SK-N-SH treated with all-trans-retinoic acid at 6 μM for 48 hours (cell line): ENCODE results near the gene FLNC.

Experiments used
- ARNTL ChIP-seq: fragments of 450-650 bp; formaldehyde crosslinking; IDR thresholded peaks from 2 replicates; pipeline ENCODE4 v1.5.0; 2020; ENCODE audit warnings: low read depth, mild to moderate bottlenecking, moderate library complexity, borderline replicate concordance
- BACH2 ChIP-seq: fragments of 250-450 bp; sonication (Bioruptor Pico); IDR thresholded peaks from 2 replicates; pipeline ENCODE4 v1.9.0; 2021; ENCODE audit warnings: mild to moderate bottlenecking, borderline replicate concordance
- CREB5 ChIP-seq: fragments of 250-450 bp; sonication (Bioruptor Pico); IDR thresholded peaks from 2 replicates; pipeline ENCODE4 v1.5.1; 2020; ENCODE audit warnings: low read depth, mild to moderate bottlenecking, moderate library complexity
- CSDC2 ChIP-seq: fragments of 250-450 bp; sonication (Bioruptor Pico); IDR thresholded peaks from 2 replicates; pipeline ENCODE4 v1.5.0; 2020; ENCODE audit warnings: mild to moderate bottlenecking, moderate library complexity
- ESRRG ChIP-seq: fragments of 250-450 bp; sonication (Bioruptor Pico); IDR thresholded peaks from 2 replicates; pipeline ENCODE4 v1.6.1; 2021; ENCODE audit warnings: mild to moderate bottlenecking
- GLIS3 ChIP-seq: fragments of 250-450 bp; sonication (Bioruptor Pico); IDR thresholded peaks from 2 replicates; pipeline ENCODE4 v1.5.0; 2020; ENCODE audit warnings: mild to moderate bottlenecking, moderate library complexity
- ISL1 ChIP-seq: fragments of 250-450 bp; sonication (Bioruptor Pico); IDR thresholded peaks from 2 replicates; pipeline ENCODE4 v2.1.2; 2022; ENCODE audit warnings: mild to moderate bottlenecking, moderate library complexity
- TOX ChIP-seq: fragments of 250-450 bp; sonication (Bioruptor Pico); IDR thresholded peaks from 2 replicates; pipeline ENCODE4 v1.8.0; 2021; ENCODE audit warnings: mild to moderate bottlenecking, moderate library complexity, borderline replicate concordance
- ZFP3 ChIP-seq: fragments of 250-450 bp; sonication (Bioruptor Pico); IDR thresholded peaks from 2 replicates; pipeline ENCODE4 v1.5.0; 2020; ENCODE audit warnings: mild to moderate bottlenecking, moderate library complexity
- ZFP30 ChIP-seq: fragments of 450-650 bp; formaldehyde crosslinking; IDR thresholded peaks from 2 replicates; pipeline ENCODE4 v1.5.0; 2022; ENCODE audit warnings: mild to moderate bottlenecking, moderate library complexity
- TF ChIP-seq, protein P1 (sequence below): fragments of 250-450 bp; sonication (Bioruptor Pico); IDR thresholded peaks from 2 replicates; pipeline ENCODE4 v1.8.0; 2021; ENCODE audit warnings: low read depth, mild to moderate bottlenecking, moderate library complexity, borderline replicate concordance
- TF ChIP-seq, protein P2 (sequence below): fragments of 250-450 bp; sonication (Bioruptor Pico); IDR thresholded peaks from 2 replicates; pipeline ENCODE4 v1.8.0; 2020; ENCODE audit warnings: mild to moderate bottlenecking, moderate library complexity, borderline replicate concordance

DNA sequence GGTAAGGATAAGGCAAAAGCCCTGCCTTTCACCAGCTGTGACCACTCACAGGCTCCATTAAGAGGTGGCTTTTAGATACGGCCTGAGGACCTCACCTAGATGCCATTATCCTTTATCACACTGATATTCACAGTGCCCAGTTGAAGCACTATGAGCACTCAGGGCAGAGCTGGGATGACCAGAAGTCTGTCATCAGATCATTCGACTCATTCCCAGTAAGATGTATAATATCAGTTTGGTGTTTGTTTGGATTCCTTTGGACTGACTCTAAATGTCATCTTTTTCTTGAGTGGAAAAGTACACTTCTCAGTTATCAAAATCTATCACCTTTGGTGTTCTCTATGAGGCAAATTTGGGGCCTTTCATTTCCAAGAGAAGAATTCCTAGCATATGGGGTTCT, 19.7 kb upstream of the FLNC start:
- TF ChIP-seq, protein P1, sequence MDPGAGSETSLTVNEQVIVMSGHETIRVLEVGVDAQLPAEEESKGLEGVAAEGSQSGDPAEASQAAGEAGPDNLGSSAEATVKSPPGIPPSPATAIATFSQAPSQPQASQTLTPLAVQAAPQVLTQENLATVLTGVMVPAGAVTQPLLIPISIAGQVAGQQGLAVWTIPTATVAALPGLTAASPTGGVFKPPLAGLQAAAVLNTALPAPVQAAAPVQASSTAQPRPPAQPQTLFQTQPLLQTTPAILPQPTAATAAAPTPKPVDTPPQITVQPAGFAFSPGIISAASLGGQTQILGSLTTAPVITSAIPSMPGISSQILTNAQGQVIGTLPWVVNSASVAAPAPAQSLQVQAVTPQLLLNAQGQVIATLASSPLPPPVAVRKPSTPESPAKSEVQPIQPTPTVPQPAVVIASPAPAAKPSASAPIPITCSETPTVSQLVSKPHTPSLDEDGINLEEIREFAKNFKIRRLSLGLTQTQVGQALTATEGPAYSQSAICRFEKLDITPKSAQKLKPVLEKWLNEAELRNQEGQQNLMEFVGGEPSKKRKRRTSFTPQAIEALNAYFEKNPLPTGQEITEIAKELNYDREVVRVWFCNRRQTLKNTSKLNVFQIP (CRISPR knock-in tag): no peak
- TF ChIP-seq BACH2 (no peak), CSDC2 (CRISPR knock-in tag) (no peak), GLIS3 (CRISPR knock-in tag) (no peak), ARNTL (CRISPR knock-in tag) (no peak), ESRRG (CRISPR knock-in tag) (no peak), ZFP30 (CRISPR knock-in tag) (no peak), TOX (no peak), ISL1 (no peak), ZFP3 (no peak), CREB5 (CRISPR knock-in tag) (no peak)
- TF ChIP-seq, protein P2, sequence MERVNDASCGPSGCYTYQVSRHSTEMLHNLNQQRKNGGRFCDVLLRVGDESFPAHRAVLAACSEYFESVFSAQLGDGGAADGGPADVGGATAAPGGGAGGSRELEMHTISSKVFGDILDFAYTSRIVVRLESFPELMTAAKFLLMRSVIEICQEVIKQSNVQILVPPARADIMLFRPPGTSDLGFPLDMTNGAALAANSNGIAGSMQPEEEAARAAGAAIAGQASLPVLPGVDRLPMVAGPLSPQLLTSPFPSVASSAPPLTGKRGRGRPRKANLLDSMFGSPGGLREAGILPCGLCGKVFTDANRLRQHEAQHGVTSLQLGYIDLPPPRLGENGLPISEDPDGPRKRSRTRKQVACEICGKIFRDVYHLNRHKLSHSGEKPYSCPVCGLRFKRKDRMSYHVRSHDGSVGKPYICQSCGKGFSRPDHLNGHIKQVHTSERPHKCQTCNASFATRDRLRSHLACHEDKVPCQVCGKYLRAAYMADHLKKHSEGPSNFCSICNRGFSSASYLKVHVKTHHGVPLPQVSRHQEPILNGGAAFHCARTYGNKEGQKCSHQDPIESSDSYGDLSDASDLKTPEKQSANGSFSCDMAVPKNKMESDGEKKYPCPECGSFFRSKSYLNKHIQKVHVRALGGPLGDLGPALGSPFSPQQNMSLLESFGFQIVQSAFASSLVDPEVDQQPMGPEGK (CRISPR knock-in tag): no peak
